ENCODE measurements around the gene HEMK1. TPM values are rescaled to one million over a fixed set of nuclear protein-coding genes. Genes with fewer than 3 reads are reported as not detected.

HEMK1 gene
- total RNA-seq, 2 experiments from 2014 or later, result 97.1 to 101 TPM

- ATAC-seq (no peak), DNase-seq (no peak)
- CTCF ChIA-PET, result interaction anchor here (1.3 to 5.2 kb wide), 3 partner anchors 10 to 36 kb away, joined by 3 to 38 read pairs (median 3); no protein-coding TSS in a partner anchor
- no peak for TF ChIP-seq CTCF (IDR thresholded peaks at IDR 0.05)
- Mint-ChIP-seq H3K9me3 (no peaks in the 10 kb centered on the region), H3K4me3 (no peak overlapping the region), H3K4me1 (ENCODE audit: low read depth) (peaks cover 4% of the 10 kb centered on the region), H3K36me3 (ENCODE audit: low read depth) (no peaks in the 10 kb centered on the region), H3K27me3 (peaks cover 7% of the 10 kb centered on the region), H3K27ac (no peak overlapping the region)
- POLR2A ChIA-PET, result no interaction called here
- intact Hi-C loops (cut with micrococcal nuclease), result no loop called here
Measured at GRCh38 chr3:50524746-50525145, 44.6 kb upstream of the HEMK1 start.

DNA sequence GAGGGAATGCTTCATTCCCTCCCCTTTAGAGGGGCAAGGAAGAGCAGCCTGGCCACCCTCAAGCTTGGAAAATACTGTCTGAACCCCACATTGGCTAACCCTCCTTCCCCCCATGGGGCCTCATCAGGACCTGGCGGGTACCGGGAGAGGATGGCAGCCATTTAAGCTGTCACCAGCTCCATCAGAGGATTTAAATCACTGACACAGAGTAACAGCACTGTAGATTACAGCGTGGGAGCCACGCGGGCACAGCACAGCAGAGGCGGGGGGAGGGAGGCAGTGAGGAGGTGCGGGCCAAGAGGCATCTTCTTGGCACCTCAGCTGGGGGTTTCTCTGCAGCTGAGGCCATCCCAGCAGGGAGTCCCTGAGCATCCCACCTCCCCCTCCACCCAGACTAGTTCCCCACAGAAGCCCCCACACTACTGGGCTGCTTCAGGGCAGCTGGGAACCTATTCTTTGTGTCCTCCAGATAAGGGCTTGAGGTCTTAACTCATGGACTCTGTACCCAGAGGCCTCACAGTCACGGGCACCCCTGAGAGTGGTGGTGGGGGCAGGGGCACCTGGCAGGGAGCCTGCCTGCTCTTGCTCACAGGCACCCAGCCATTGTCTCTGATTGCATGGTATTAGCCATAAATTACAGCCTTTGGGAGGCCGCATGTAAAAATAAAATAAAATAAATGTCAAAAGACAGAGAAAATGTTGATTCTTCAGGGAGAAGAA is 44.0 kb upstream of the HEMK1 start:
- intact Hi-C loops (cut with micrococcal nuclease), result no loop called here
- Mint-ChIP-seq H3K4me3 (no peak overlapping the region), H3K4me1 (ENCODE audit: low read depth) (peaks cover 4% of the 10 kb centered on the region), H3K27me3 (peaks cover 8% of the 10 kb centered on the region), H3K9me3 (no peaks in the 10 kb centered on the region), H3K27ac (no peak overlapping the region), H3K36me3 (ENCODE audit: low read depth) (no peaks in the 10 kb centered on the region)
- TF ChIP-seq CTCF (IDR thresholded peaks at IDR 0.05), result no peak
- ChIA-PET CTCF (interaction anchor here (1.6 to 5.2 kb wide), 2 partner anchors 9 to 17 kb away, joined by 3 to 38 read pairs; no protein-coding TSS in a partner anchor), POLR2A (interaction anchor here (0.9 kb wide), 1 partner anchor 79 kb away, joined by 3 read pairs; no protein-coding TSS in a partner anchor)
- no peak for ATAC-seq
- DNase-seq, result no peak

- ATAC-seq (peak; percentile 100), DNase-seq (peak; percentile 91)
- POLR2A ChIA-PET, result interaction anchor here (0.9 kb wide), 1 partner anchor 78 kb away, joined by 3 read pairs; no protein-coding TSS in a partner anchor
- no peak for TF ChIP-seq CTCF (IDR thresholded peaks at IDR 0.05)
- H3K4me1 Mint-ChIP-seq (ENCODE audit: low read depth), result peaks cover 4% of the 10 kb centered on the region
- intact Hi-C loops (cut with micrococcal nuclease), result no loop called here
- CTCF ChIA-PET, result interaction anchor here (0.9 kb wide), 1 partner anchor 16 kb away, joined by 3 read pairs; no protein-coding TSS in a partner anchor
- no peaks in the 10 kb centered on the region for H3K36me3 Mint-ChIP-seq (ENCODE audit: low read depth)
- H3K4me3 Mint-ChIP-seq, result no peak overlapping the region
- H3K9me3 Mint-ChIP-seq, result no peaks in the 10 kb centered on the region
- peaks cover 12% of the 10 kb centered on the region for H3K27me3 Mint-ChIP-seq
- no peak overlapping the region for H3K27ac Mint-ChIP-seq
Measured at GRCh38 chr3:50525987-50526386, 43.3 kb upstream of the HEMK1 start.

- DNase-seq (no peak), ATAC-seq (no peak)
- H3K36me3 Mint-ChIP-seq (ENCODE audit: low read depth), result no peaks in the 10 kb centered on the region
- no peak overlapping the region for H3K27ac Mint-ChIP-seq
- intact Hi-C loops (cut with micrococcal nuclease), result no loop called here
- H3K27me3 Mint-ChIP-seq, result peaks cover 12% of the 10 kb centered on the region
- H3K4me1 Mint-ChIP-seq (ENCODE audit: low read depth), result peaks cover 4% of the 10 kb centered on the region
- no peaks in the 10 kb centered on the region for H3K9me3 Mint-ChIP-seq
- CTCF ChIA-PET, result no interaction called here
- TF ChIP-seq CTCF (IDR thresholded peaks at IDR 0.05), result no peak
- POLR2A ChIA-PET, result no interaction called here
- no peak overlapping the region for H3K4me3 Mint-ChIP-seq
Measured at GRCh38 chr3:50530001-50530970, 39.0 kb upstream of the HEMK1 start.
